ENCODE data around the gene MTRR. TPM values are rescaled to one million over a fixed set of nuclear protein-coding genes. Genes with fewer than 3 reads are reported as not detected.
A peak's percentile ranks its signal among the peaks of the same experiment; 100 is the strongest.

Gene MTRR
- total and polyA plus RNA-seq, 5 donors from 2014 or later, result 39.1 to 101 (median 55.8) TPM

DNA sequence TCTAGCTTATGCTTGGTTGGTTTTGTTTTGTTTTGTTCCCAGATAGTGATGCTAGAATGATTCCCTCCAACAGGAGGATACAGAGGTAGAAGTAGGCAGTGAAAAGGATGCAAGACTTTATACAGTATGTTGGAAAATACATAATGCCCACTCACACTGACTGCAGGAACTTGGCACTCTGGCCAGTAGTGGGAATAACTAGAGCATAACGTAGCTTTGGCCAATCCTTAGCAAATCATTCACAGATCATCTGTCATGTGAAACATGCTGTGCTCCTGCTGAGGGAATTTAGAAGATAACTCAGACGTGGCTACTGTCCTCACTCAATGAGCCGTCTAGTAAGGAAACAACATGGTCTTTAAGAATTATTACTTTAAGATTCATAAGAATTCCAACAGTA is 31.5 kb upstream of the MTRR start:
- Histone ChIP-seq H3K4me1 (ENCODE audit: control insufficient read depth, insufficient read depth, low read length, poor library complexity, severe bottlenecking) (no peaks in the 10 kb centered on the region), H3K4me3 (ENCODE audit: low read depth, low read length) (no peak overlapping the region), H3K27me3 (ENCODE audit: control insufficient read depth, insufficient read depth, low read length) (peaks cover 3% of the 10 kb centered on the region), H3K27ac (ENCODE audit: insufficient read depth, low read length, poor library complexity, severe bottlenecking) (no peak overlapping the region), H3K36me3 (ENCODE audit: control insufficient read depth, insufficient read depth, low read length) (no peaks in the 10 kb centered on the region), H3K9me3 (ENCODE audit: control insufficient read depth in 2 of 2, low read length in 2 of 2) (no peaks in the 10 kb centered on the region)
- ATAC-seq (ENCODE audit: low read depth in 2 of 2), result no peak
- no peak for DNase-seq
- no peaks in the 10 kb centered on the region for H3K36me3 Mint-ChIP-seq
- H3K4me3 Mint-ChIP-seq, result no peak overlapping the region
- peaks cover 26% of the 10 kb centered on the region for H3K27me3 Mint-ChIP-seq
- H3K4me1 Mint-ChIP-seq, result no peaks in the 10 kb centered on the region
- H3K9me3 Mint-ChIP-seq, result peaks cover 0 to 2% (median 0%) of the 10 kb centered on the region in 7 donors
- no peak overlapping the region for H3K27ac Mint-ChIP-seq

GRCh38 chr5:7842531-7842930 is 26.4 kb upstream of the MTRR start:
- no peak for DNase-seq
- H3K4me1 ChIP-seq (ENCODE audit: control insufficient read depth, insufficient read depth, low read length, poor library complexity, severe bottlenecking), result no peaks in the 10 kb centered on the region
- H3K9me3 Mint-ChIP-seq, result peaks cover 0 to 3% (median 1%) of the 10 kb centered on the region in 7 donors

DNA sequence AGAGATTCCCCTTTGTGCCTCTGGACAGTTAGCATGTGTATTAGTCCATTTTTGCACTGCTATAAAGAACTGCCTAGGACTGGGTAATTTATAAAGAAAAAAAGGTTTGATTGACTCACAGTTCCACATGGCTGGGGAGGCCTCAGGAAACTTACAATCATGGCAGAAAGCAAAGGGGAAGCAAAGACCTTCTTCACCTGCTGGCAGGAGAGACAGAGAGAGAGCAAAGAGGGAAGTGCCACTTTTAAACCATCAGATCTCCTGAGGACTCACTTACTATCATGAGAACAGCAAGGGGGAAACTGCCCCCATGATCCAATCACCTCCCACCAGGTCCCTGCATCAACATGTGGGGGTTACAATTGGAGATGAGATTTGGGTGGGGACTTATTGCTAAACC is 24.0 kb upstream of the MTRR start:
- Mint-ChIP-seq H3K4me1 (peaks cover 0 to 6% (median 0%) of the 10 kb centered on the region in 4 donors), H3K36me3 (no peaks in the 10 kb centered on the region), H3K27ac (no peak overlapping the region), H3K27me3 (peaks cover 72% of the 10 kb centered on the region), H3K4me3 (no peak overlapping the region), H3K9me3 (peaks cover 0 to 6% (median 1%) of the 10 kb centered on the region in 7 donors)
- Histone ChIP-seq H3K27me3 (ENCODE audit: control insufficient read depth, insufficient read depth, low read length) (peaks cover 40% of the 10 kb centered on the region), H3K4me3 (ENCODE audit: low read depth, low read length) (no peak overlapping the region), H3K27ac (ENCODE audit: insufficient read depth, low read length, poor library complexity, severe bottlenecking) (no peak overlapping the region), H3K9me3 (ENCODE audit: control insufficient read depth in 2 of 2, low read length in 2 of 2) (no peaks in the 10 kb centered on the region), H3K4me1 (ENCODE audit: control insufficient read depth, insufficient read depth, low read length, poor library complexity, severe bottlenecking) (peaks cover 5% of the 10 kb centered on the region), H3K36me3 (ENCODE audit: control insufficient read depth, insufficient read depth, low read length) (no peaks in the 10 kb centered on the region)
- no peak for ATAC-seq (ENCODE audit: low read depth in 2 of 2)
- no peak for DNase-seq

More at GRCh38 chr5:7842531-7842930, 26.4 kb upstream of the MTRR start:
- Histone ChIP-seq H3K36me3 (ENCODE audit: control insufficient read depth, insufficient read depth, low read length) (no peaks in the 10 kb centered on the region), H3K4me3 (ENCODE audit: low read depth, low read length) (no peak overlapping the region), H3K27me3 (ENCODE audit: control insufficient read depth, insufficient read depth, low read length) (peaks cover 21% of the 10 kb centered on the region), H3K9me3 (ENCODE audit: control insufficient read depth in 2 of 2, low read length in 2 of 2) (no peaks in the 10 kb centered on the region), H3K27ac (ENCODE audit: insufficient read depth, low read length, poor library complexity, severe bottlenecking) (no peak overlapping the region)
- Mint-ChIP-seq H3K27ac (no peak overlapping the region), H3K27me3 (peaks cover 51% of the 10 kb centered on the region), H3K36me3 (no peaks in the 10 kb centered on the region), H3K4me3 (no peak overlapping the region), H3K4me1 (no peaks in the 10 kb centered on the region)
- ATAC-seq (ENCODE audit: low read depth in 2 of 2), result no peak

DNA sequence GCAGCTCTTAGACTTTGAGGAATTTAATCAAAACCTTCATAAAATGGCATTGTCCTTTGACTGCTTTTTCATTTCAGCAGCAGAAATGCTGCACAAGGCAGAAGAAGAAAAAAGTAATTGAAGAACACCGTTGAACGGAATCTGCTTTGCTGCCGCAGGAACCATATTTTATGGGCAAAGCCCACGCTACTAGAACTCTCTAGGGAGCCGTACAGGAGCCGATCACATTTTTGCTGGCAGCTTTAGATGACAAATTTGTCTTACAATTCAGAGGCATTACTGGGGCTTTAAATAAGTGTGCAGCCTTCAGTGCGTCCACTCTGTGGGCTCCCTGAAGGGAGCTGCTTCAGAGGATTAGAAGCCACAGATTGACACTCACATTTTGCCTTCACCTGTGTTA is 23.4 kb upstream of the MTRR start:
- no peak overlapping the region for H3K4me3 ChIP-seq (ENCODE audit: low read depth, low read length)
- no peaks in the 10 kb centered on the region for H3K36me3 ChIP-seq (ENCODE audit: control insufficient read depth, insufficient read depth, low read length)
- no peaks in the 10 kb centered on the region for H3K36me3 Mint-ChIP-seq
- peaks cover 0 to 8% (median 0%) of the 10 kb centered on the region in 4 donors for H3K4me1 Mint-ChIP-seq
- H3K4me1 ChIP-seq (ENCODE audit: control insufficient read depth, insufficient read depth, low read length, poor library complexity, severe bottlenecking), result peaks cover 10% of the 10 kb centered on the region
- no peak overlapping the region for H3K27ac Mint-ChIP-seq
- peaks cover 0 to 6% (median 0%) of the 10 kb centered on the region in 7 donors for H3K9me3 Mint-ChIP-seq
- peaks cover 39% of the 10 kb centered on the region for H3K27me3 ChIP-seq (ENCODE audit: control insufficient read depth, insufficient read depth, low read length)
- no peak overlapping the region for H3K27ac ChIP-seq (ENCODE audit: insufficient read depth, low read length, poor library complexity, severe bottlenecking)
- no peak overlapping the region for H3K4me3 Mint-ChIP-seq
- no peaks in the 10 kb centered on the region for H3K9me3 ChIP-seq (ENCODE audit: control insufficient read depth in 2 of 2, low read length in 2 of 2)
- no peak for DNase-seq
- no peak for ATAC-seq (ENCODE audit: low read depth in 2 of 2)
- peaks cover 71% of the 10 kb centered on the region for H3K27me3 Mint-ChIP-seq

DNA sequence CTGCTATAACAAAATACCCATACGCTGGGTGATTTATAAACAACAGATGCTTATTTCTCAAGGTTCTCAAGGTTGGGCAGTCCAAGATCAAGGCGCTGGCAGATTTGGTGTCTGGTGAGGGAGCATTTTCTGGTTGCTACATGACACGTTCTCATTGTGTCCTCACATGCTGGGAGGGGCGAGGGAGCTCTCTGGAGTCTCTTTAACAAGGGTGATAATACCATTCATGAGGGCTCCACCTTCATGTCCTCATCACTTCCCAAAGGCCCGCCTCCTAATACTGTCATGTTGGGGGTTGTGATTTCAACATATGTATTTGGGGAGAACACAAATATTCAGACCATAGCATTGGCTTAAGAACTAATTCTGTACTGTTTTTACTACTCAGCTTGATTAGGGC is 22.6 kb upstream of the MTRR start:
- Histone ChIP-seq H3K4me3 (ENCODE audit: low read depth, low read length) (no peak overlapping the region), H3K4me1 (ENCODE audit: control insufficient read depth, insufficient read depth, low read length, poor library complexity, severe bottlenecking) (peaks cover 16% of the 10 kb centered on the region), H3K9me3 (ENCODE audit: control insufficient read depth in 2 of 2, low read length in 2 of 2) (no peaks in the 10 kb centered on the region), H3K27me3 (ENCODE audit: control insufficient read depth, insufficient read depth, low read length) (peaks cover 39% of the 10 kb centered on the region), H3K36me3 (ENCODE audit: control insufficient read depth, insufficient read depth, low read length) (no peaks in the 10 kb centered on the region), H3K27ac (ENCODE audit: insufficient read depth, low read length, poor library complexity, severe bottlenecking) (no peak overlapping the region)
- Mint-ChIP-seq H3K9me3 (peaks cover 0 to 6% (median 0%) of the 10 kb centered on the region in 7 donors), H3K4me1 (peaks cover 0 to 10% (median 3%) of the 10 kb centered on the region in 4 donors), H3K27me3 (peaks cover 67% of the 10 kb centered on the region), H3K4me3 (no peak overlapping the region), H3K36me3 (no peaks in the 10 kb centered on the region), H3K27ac (no peak overlapping the region)
- ATAC-seq (ENCODE audit: low read depth in 2 of 2), result no peak
- DNase-seq, result no peak

- Mint-ChIP-seq H3K27me3 (peaks cover 76% of the 10 kb centered on the region), H3K36me3 (no peaks in the 10 kb centered on the region), H3K4me3 (no peak overlapping the region), H3K27ac (no peak overlapping the region), H3K9me3 (peaks cover 0 to 6% (median 0%) of the 10 kb centered on the region in 7 donors), H3K4me1 (peaks cover 7 to 23% (median 12%) of the 10 kb centered on the region in 4 donors)
- DNase-seq (no peak), ATAC-seq (ENCODE audit: low read depth in 2 of 2) (no peak)
- Histone ChIP-seq H3K27ac (ENCODE audit: insufficient read depth, low read length, poor library complexity, severe bottlenecking) (no peak overlapping the region), H3K4me1 (ENCODE audit: control insufficient read depth, insufficient read depth, low read length, poor library complexity, severe bottlenecking) (peaks cover 24% of the 10 kb centered on the region), H3K9me3 (ENCODE audit: control insufficient read depth in 2 of 2, low read length in 2 of 2) (no peaks in the 10 kb centered on the region), H3K36me3 (ENCODE audit: control insufficient read depth, insufficient read depth, low read length) (no peaks in the 10 kb centered on the region), H3K27me3 (ENCODE audit: control insufficient read depth, insufficient read depth, low read length) (peaks cover 36% of the 10 kb centered on the region), H3K4me3 (ENCODE audit: low read depth, low read length) (no peak overlapping the region)
Observed at GRCh38 chr5:7848296-7848695, 20.7 kb upstream of the MTRR start.

- Histone ChIP-seq H3K4me3 (ENCODE audit: low read depth, low read length) (no peak overlapping the region), H3K9me3 (ENCODE audit: control insufficient read depth in 2 of 2, low read length in 2 of 2) (no peaks in the 10 kb centered on the region), H3K4me1 (ENCODE audit: control insufficient read depth, insufficient read depth, low read length, poor library complexity, severe bottlenecking) (peaks cover 24% of the 10 kb centered on the region), H3K27ac (ENCODE audit: insufficient read depth, low read length, poor library complexity, severe bottlenecking) (no peak overlapping the region), H3K36me3 (ENCODE audit: control insufficient read depth, insufficient read depth, low read length) (no peaks in the 10 kb centered on the region), H3K27me3 (ENCODE audit: control insufficient read depth, insufficient read depth, low read length) (peaks cover 31% of the 10 kb centered on the region)
- peak overlapping the region; percentile 43 to 85 (median 63) for H3K4me3 Mint-ChIP-seq
- H3K9me3 Mint-ChIP-seq, result peaks cover 0 to 3% (median 0%) of the 10 kb centered on the region in 7 donors
- DNase-seq (no peak), ATAC-seq (ENCODE audit: low read depth in 2 of 2) (peak in 1 of 2 donors; percentile 23)
- H3K27me3 Mint-ChIP-seq, result peaks cover 67% of the 10 kb centered on the region
- H3K27ac Mint-ChIP-seq, result peak overlapping the region in 1 of 3 donors; percentile 31
- H3K4me1 Mint-ChIP-seq, result peaks cover 7 to 23% (median 12%) of the 10 kb centered on the region in 4 donors
- no peaks in the 10 kb centered on the region for H3K36me3 Mint-ChIP-seq
Observed at GRCh38 chr5:7849681-7850394, 19.1 kb upstream of the MTRR start.

Measured in CD4-positive, CD25-positive, alpha-beta regulatory T cell (primary cell).